A549 (cell line): ENCODE data around the gene COL5A1.

ENCODE experiments used
- CEBPB ChIP-seq, 2 experiments: fragments of >200 bp in 1 of 2; sonication (Bioruptor Twin) in 1 of 2; formaldehyde crosslinking in 1 of 2; IDR thresholded peaks; 2 replicates each; pipeline ENCODE4 v1.6.1; 2012 to 2016
- CTCF ChIP-seq: fragments of >200 bp; sonication (Bioruptor Twin); formaldehyde crosslinking; IDR thresholded peaks from 3 replicates; pipeline ENCODE4 v1.5.1; 2016
- E2F6 ChIP-seq: IDR thresholded peaks from 2 replicates; pipeline ENCODE4 v1.6.1; 2012; ENCODE audit warnings: low read depth, borderline replicate concordance
- KDM1A ChIP-seq: fragments of 200-600 bp; sonication (generic); IDR thresholded peaks from 2 replicates; pipeline ENCODE4 v1.6.1; 2016; ENCODE audit warnings: low read depth, mild to moderate bottlenecking
- MAZ ChIP-seq: fragments of 150-350 bp; IDR thresholded peaks from 2 replicates; pipeline ENCODE4 v1.6.1; 2014; ENCODE audit warnings: antibody characterized with exemption, low read depth, low read length, borderline replicate concordance
- NPAS2 ChIP-seq: fragments of 250-450 bp; sonication (Bioruptor Pico); IDR thresholded peaks from 2 replicates; pipeline ENCODE4 v1.8.0; 2022; ENCODE audit warnings: mild to moderate bottlenecking, moderate library complexity, borderline replicate concordance
- RAD21 ChIP-seq, 2 experiments: fragments of >200 bp in 1 of 2; sonication (Bioruptor Twin) in 1 of 2; formaldehyde crosslinking in 1 of 2; IDR thresholded peaks in 1 of 2; conservative IDR thresholded peaks in 1 of 2; 2 replicates in 1 of 2; 3 replicates in 1 of 2; pipeline ENCODE4 v1.6.1; 2012 to 2018; ENCODE audit warnings: inconsistent platforms in 1 of 2
- RFX5 ChIP-seq: fragments of 450-650 bp; IDR thresholded peaks from 2 replicates; pipeline ENCODE4 v1.7.1; 2014; ENCODE audit warnings: antibody characterized with exemption, mild to moderate bottlenecking, moderate library complexity
- TF ChIP-seq, protein P1 (sequence below): fragments of >200 bp; sonication (Bioruptor Twin); formaldehyde crosslinking; IDR thresholded peaks from 3 replicates; pipeline ENCODE4 v1.6.1; 2016
- TF ChIP-seq, protein P2 (sequence below): fragments of 450-650 bp; IDR thresholded peaks from 2 replicates; pipeline ENCODE4 v1.6.1; 2014; ENCODE audit warnings: antibody characterized with exemption
- TF ChIP-seq, protein P3 (sequence below): fragments of 200-600 bp; sonication (generic); IDR thresholded peaks from 2 replicates; pipeline ENCODE4 v1.6.1; 2016; ENCODE audit warnings: antibody characterized with exemption, mild to moderate bottlenecking, moderate library complexity
- TF ChIP-seq, protein P4 (sequence below): fragments of 150-350 bp; IDR thresholded peaks from 2 replicates; pipeline ENCODE4 v1.6.1; 2014; ENCODE audit warnings: low read depth, mild to moderate bottlenecking, low read length

- TF ChIP-seq CTCF: no peak
- TF ChIP-seq KDM1A: no peak
- TF ChIP-seq MAZ: no peak
- TF ChIP-seq, protein P1, sequence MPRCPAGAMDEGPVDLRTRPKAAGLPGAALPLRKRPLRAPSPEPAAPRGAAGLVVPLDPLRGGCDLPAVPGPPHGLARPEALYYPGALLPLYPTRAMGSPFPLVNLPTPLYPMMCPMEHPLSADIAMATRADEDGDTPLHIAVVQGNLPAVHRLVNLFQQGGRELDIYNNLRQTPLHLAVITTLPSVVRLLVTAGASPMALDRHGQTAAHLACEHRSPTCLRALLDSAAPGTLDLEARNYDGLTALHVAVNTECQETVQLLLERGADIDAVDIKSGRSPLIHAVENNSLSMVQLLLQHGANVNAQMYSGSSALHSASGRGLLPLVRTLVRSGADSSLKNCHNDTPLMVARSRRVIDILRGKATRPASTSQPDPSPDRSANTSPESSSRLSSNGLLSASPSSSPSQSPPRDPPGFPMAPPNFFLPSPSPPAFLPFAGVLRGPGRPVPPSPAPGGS: no peak
- TF ChIP-seq, protein P2, sequence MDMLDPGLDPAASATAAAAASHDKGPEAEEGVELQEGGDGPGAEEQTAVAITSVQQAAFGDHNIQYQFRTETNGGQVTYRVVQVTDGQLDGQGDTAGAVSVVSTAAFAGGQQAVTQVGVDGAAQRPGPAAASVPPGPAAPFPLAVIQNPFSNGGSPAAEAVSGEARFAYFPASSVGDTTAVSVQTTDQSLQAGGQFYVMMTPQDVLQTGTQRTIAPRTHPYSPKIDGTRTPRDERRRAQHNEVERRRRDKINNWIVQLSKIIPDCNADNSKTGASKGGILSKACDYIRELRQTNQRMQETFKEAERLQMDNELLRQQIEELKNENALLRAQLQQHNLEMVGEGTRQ: no peak
- TF ChIP-seq, protein P3, sequence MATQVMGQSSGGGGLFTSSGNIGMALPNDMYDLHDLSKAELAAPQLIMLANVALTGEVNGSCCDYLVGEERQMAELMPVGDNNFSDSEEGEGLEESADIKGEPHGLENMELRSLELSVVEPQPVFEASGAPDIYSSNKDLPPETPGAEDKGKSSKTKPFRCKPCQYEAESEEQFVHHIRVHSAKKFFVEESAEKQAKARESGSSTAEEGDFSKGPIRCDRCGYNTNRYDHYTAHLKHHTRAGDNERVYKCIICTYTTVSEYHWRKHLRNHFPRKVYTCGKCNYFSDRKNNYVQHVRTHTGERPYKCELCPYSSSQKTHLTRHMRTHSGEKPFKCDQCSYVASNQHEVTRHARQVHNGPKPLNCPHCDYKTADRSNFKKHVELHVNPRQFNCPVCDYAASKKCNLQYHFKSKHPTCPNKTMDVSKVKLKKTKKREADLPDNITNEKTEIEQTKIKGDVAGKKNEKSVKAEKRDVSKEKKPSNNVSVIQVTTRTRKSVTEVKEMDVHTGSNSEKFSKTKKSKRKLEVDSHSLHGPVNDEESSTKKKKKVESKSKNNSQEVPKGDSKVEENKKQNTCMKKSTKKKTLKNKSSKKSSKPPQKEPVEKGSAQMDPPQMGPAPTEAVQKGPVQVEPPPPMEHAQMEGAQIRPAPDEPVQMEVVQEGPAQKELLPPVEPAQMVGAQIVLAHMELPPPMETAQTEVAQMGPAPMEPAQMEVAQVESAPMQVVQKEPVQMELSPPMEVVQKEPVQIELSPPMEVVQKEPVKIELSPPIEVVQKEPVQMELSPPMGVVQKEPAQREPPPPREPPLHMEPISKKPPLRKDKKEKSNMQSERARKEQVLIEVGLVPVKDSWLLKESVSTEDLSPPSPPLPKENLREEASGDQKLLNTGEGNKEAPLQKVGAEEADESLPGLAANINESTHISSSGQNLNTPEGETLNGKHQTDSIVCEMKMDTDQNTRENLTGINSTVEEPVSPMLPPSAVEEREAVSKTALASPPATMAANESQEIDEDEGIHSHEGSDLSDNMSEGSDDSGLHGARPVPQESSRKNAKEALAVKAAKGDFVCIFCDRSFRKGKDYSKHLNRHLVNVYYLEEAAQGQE: no peak
- no peak for TF ChIP-seq RAD21 (conservative IDR thresholded peaks at IDR 0.05 in 1 of 2, IDR thresholded peaks at IDR 0.05 in 1 of 2)
- no peak for TF ChIP-seq CEBPB (IDR thresholded peaks at IDR 0.05)
- TF ChIP-seq E2F6: no peak
- TF ChIP-seq, protein P4, sequence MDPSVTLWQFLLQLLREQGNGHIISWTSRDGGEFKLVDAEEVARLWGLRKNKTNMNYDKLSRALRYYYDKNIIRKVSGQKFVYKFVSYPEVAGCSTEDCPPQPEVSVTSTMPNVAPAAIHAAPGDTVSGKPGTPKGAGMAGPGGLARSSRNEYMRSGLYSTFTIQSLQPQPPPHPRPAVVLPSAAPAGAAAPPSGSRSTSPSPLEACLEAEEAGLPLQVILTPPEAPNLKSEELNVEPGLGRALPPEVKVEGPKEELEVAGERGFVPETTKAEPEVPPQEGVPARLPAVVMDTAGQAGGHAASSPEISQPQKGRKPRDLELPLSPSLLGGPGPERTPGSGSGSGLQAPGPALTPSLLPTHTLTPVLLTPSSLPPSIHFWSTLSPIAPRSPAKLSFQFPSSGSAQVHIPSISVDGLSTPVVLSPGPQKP: no peak
- TF ChIP-seq RFX5: no peak
- no peak for TF ChIP-seq NPAS2
Observed at GRCh38 chr9:134809826-134810225, 168.2 kb downstream of the COL5A1 start.
